K562 (cell line): ENCODE results near the gene STK11. TPM values are rescaled to one million over a fixed set of nuclear protein-coding genes. Genes with fewer than 3 reads are reported as not detected.

ENCODE experiments used
- ADNP ChIP-seq: fragments of 200-800 bp; sonication (Bioruptor generic); IDR thresholded peaks from 2 replicates; pipeline ENCODE4 v1.6.1; 2016; ENCODE audit warnings: missing genetic modification characterization, missing compliant biosample characterization
- CTCF ChIP-seq, 3 experiments: IDR thresholded peaks in 2 of 3; conservative IDR thresholded peaks in 1 of 3; 2 replicates each; pipeline ENCODE4 v1.5.1; 2011 to 2012; ENCODE audit warnings: low read length in 3 of 3, mild to moderate bottlenecking in 3 of 3, control low read depth in 2 of 3, improper control_type of control experiment in 1 of 3, inconsistent platforms in 1 of 3, low read depth in 1 of 3, mixed read lengths in 1 of 3, moderate library complexity in 1 of 3; ENCODE audit not compliant: insufficient read depth in 2 of 3
- EWSR1 ChIP-seq: fragments of 450-650 bp; IDR thresholded peaks from 2 replicates; pipeline ENCODE4 v1.6.1; 2018; ENCODE audit warnings: borderline replicate concordance, mild to moderate bottlenecking, low read depth, moderate library complexity; ENCODE audit not compliant: partially characterized antibody
- FIP1L1 ChIP-seq: fragments of 200-400 bp; formaldehyde crosslinking; IDR thresholded peaks from 2 replicates; pipeline ENCODE4 v1.6.1; 2018; ENCODE audit warnings: mild to moderate bottlenecking, low read depth, low read length; ENCODE audit not compliant: poor library complexity, severe bottlenecking
- KLF1 ChIP-seq: fragments of 450-650 bp; IDR thresholded peaks from 2 replicates; pipeline ENCODE4 v1.6.1; 2016; ENCODE audit warnings: missing genetic modification characterization, missing compliant biosample characterization
- MBD2 ChIP-seq: sonication (generic); IDR thresholded peaks from 2 replicates; pipeline ENCODE4 v1.6.1; 2016; ENCODE audit warnings: low read depth, borderline replicate concordance
- NFATC3 ChIP-seq: fragments of 450-650 bp; IDR thresholded peaks from 2 replicates; pipeline ENCODE4 v1.6.1; 2017; ENCODE audit warnings: mild to moderate bottlenecking
- POLR2AphosphoS5 ChIP-seq: IDR thresholded peaks from 2 replicates; pipeline ENCODE4 v1.6.1; 2011; ENCODE audit warnings: mild to moderate bottlenecking, low read depth, low read length, moderate library complexity; ENCODE audit not compliant: control insufficient read depth, insufficient read depth
- RAD21 ChIP-seq, 2 experiments: fragments of 250-450 bp in 1 of 2; fragments of 450-650 bp in 1 of 2; sonication (Bioruptor Pico) in 1 of 2; formaldehyde crosslinking in 1 of 2; IDR thresholded peaks in 1 of 2; conservative IDR thresholded peaks in 1 of 2; 2 replicates each; pipeline versions ENCODE4 v1.4.0 to v1.8.0; 2020 to 2022; ENCODE audit warnings: mild to moderate bottlenecking in 2 of 2, moderate library complexity in 1 of 2
- RFX7 ChIP-seq: fragments of 250-450 bp; sonication (Bioruptor Pico); IDR thresholded peaks from 2 replicates; pipeline ENCODE4 v1.5.1; 2021; ENCODE audit warnings: mild to moderate bottlenecking
- SIN3A ChIP-seq, 2 experiments: fragments of 150-350 bp in 1 of 2; IDR thresholded peaks; 2 replicates each; pipeline ENCODE4 v1.6.1; 2011 to 2016; ENCODE audit warnings: borderline replicate concordance in 2 of 2, low read depth in 2 of 2, low read length in 2 of 2, mild to moderate bottlenecking in 2 of 2, moderate library complexity in 2 of 2; ENCODE audit not compliant: control insufficient read depth in 1 of 2
- SIRT6 ChIP-seq: IDR thresholded peaks from one replicate; pipeline ENCODE4 v1.6.1; 2012; ENCODE audit warnings: low read depth, mild to moderate bottlenecking, control low read depth, inconsistent platforms, low read length, moderate library complexity
- SMARCC2 ChIP-seq: fragments of 450-650 bp; IDR thresholded peaks from 2 replicates; pipeline ENCODE4 v1.6.1; 2017; ENCODE audit warnings: antibody characterized with exemption, moderate library complexity, mild to moderate bottlenecking, low read depth
- TCF7 ChIP-seq: sonication (generic); IDR thresholded peaks from 2 replicates; pipeline ENCODE4 v1.6.1; 2016; ENCODE audit warnings: antibody characterized with exemption, borderline replicate concordance
- TEAD1 ChIP-seq, 2 experiments: fragments of 450-650 bp in 1 of 2; sonication (generic) in 1 of 2; formaldehyde crosslinking; IDR thresholded peaks; 2 replicates each; pipeline versions ENCODE4 v1.4.0 to v1.8.0; 2020 to 2022; ENCODE audit warnings: mild to moderate bottlenecking in 2 of 2, missing genetic modification reagents in 1 of 2
- ZNF140 ChIP-seq: fragments of 250-450 bp; sonication (Bioruptor Pico); IDR thresholded peaks from 2 replicates; pipeline ENCODE4 v1.8.0; 2021; ENCODE audit warnings: moderate library complexity, mild to moderate bottlenecking, inconsistent platforms
- ZNF146 ChIP-seq: IDR thresholded peaks from one replicate; pipeline ENCODE4 v1.6.1; 2018; ENCODE audit warnings: missing compliant biosample characterization; ENCODE audit not compliant: unreplicated experiment
- ZNF174 ChIP-seq: fragments of 250-450 bp; sonication (Bioruptor Pico); IDR thresholded peaks from 2 replicates; pipeline ENCODE4 v1.4.0; 2020; ENCODE audit warnings: mild to moderate bottlenecking
- ZNF444 ChIP-seq: fragments of 250-450 bp; sonication (Bioruptor Pico); IDR thresholded peaks from 2 replicates; pipeline ENCODE4 v1.4.0; 2020; ENCODE audit warnings: mild to moderate bottlenecking, moderate library complexity
- ZNF79 ChIP-seq: fragments of 250-450 bp; sonication (Bioruptor Pico); IDR thresholded peaks from 2 replicates; pipeline ENCODE4 v1.4.0; 2020; ENCODE audit warnings: low read depth, mild to moderate bottlenecking, moderate library complexity
- polyA plus RNA-seq, 8 experiments: library from polyadenylated mRNA; depleted of rRNA in 4 of 8; stranded (reverse) in 5 of 8; unstranded in 3 of 8; fragments of >200 nt; fragmentation: Nextera tagmentation in 2 of 8; fragmentation: Illumina TruSeq in 1 of 8; extraction: Ambion mirVana in 2 of 8; extraction: Trizol in 1 of 8; gene quantifications; 2 replicates each; pipeline versions ENCODE4 v1.2.1 to v1.2.3, GENCODE V29; 2011 to 2014; ENCODE audit warnings: inconsistent platforms in 1 of 8, missing spikeins in 1 of 8
- total RNA-seq, 7 experiments: library from RNA; depleted of rRNA in 6 of 7; stranded (reverse); fragments of >200 nt in 6 of 7; fragmentation: Illumina TruSeq in 2 of 7; extraction: Trizol in 2 of 7; gene quantifications; 2 replicates each; pipeline versions ENCODE4 v1.2.1 to v1.2.3, GENCODE V29; 2011 to 2021; ENCODE audit warnings: low replicate concordance in 1 of 7
- TF ChIP-seq, protein P1 (sequence below): fragments of 450-650 bp; IDR thresholded peaks from 2 replicates; pipeline ENCODE4 v1.6.1; 2016
- TF ChIP-seq, protein P2 (sequence below): sonication (generic); formaldehyde crosslinking; IDR thresholded peaks from 2 replicates; pipeline ENCODE4 v1.8.0; 2022; ENCODE audit warnings: missing genetic modification reagents, mild to moderate bottlenecking, moderate library complexity, borderline replicate concordance
- TF ChIP-seq, protein P3 (sequence below): fragments of 250-450 bp; sonication (Bioruptor Pico); IDR thresholded peaks from 2 replicates; pipeline ENCODE4 v1.4.0; 2020; ENCODE audit warnings: mild to moderate bottlenecking, moderate library complexity

Gene STK11
- total and polyA plus RNA-seq, 9 of the 15 experiments (the other 6 are each of a cell fraction or from before 2014, with no cell fraction given) = 0.15 to 96.5 (median 31.7) TPM

DNA sequence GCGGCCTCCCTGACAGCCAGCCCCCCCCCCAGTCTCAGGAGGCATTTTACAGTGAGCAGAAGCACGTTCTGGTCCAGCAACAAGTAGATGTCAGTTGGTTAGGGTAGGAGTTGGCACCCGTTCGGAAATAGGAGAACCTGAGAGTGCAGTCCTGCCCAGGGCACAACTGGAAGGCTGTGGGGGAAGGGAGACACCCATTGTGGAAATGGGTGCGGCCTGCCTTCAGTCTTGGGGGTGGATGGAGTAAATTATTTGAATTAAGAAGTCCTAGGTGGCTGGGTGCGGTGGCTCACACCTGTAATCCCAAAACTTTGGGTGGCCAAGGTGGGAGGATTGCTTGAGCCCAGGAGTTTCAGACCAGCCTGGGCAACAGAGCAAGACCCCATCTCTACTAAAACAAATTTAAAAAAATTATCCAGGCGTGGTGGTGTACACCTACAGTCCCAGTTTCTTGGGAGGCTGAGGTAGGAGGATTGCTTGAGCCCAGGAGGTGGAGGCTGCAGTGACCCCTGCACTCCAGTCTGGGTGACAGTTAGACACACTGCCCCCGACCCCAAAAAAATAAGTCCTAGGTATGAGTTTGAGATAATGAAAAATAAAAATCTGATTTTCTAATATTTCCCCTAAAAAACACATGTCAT is 64.8 kb downstream of the STK11 start (continued):
- TF ChIP-seq, protein P1, sequence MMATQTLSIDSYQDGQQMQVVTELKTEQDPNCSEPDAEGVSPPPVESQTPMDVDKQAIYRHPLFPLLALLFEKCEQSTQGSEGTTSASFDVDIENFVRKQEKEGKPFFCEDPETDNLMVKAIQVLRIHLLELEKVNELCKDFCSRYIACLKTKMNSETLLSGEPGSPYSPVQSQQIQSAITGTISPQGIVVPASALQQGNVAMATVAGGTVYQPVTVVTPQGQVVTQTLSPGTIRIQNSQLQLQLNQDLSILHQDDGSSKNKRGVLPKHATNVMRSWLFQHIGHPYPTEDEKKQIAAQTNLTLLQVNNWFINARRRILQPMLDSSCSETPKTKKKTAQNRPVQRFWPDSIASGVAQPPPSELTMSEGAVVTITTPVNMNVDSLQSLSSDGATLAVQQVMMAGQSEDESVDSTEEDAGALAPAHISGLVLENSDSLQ = 0 out of 2 replicates have a peak, but pooled peaks have one; percentile 4
- TF ChIP-seq, protein P2, sequence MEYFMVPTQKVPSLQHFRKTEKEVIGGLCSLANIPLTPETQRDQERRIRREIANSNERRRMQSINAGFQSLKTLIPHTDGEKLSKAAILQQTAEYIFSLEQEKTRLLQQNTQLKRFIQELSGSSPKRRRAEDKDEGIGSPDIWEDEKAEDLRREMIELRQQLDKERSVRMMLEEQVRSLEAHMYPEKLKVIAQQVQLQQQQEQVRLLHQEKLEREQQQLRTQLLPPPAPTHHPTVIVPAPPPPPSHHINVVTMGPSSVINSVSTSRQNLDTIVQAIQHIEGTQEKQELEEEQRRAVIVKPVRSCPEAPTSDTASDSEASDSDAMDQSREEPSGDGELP (CRISPR knock-in tag) = peak; percentile 63; the same call in 1 of the 2 replicates
- TF ChIP-seq, protein P3, sequence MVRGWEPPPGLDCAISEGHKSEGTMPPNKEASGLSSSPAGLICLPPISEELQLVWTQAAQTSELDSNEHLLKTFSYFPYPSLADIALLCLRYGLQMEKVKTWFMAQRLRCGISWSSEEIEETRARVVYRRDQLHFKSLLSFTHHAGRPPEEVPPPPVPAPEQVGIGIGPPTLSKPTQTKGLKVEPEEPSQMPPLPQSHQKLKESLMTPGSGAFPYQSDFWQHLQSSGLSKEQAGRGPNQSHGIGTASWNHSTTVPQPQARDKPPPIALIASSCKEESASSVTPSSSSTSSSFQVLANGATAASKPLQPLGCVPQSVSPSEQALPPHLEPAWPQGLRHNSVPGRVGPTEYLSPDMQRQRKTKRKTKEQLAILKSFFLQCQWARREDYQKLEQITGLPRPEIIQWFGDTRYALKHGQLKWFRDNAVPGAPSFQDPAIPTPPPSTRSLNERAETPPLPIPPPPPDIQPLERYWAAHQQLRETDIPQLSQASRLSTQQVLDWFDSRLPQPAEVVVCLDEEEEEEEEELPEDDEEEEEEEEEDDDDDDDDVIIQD (CRISPR knock-in tag) = no peak
- no peak for TF ChIP-seq ZNF174
- no peak for TF ChIP-seq ZNF79 (CRISPR knock-in tag)
- TF ChIP-seq FIP1L1 = no peak
- no peak for TF ChIP-seq SIN3A (IDR thresholded peaks at IDR 0.05; ENCODE audit: borderline replicate concordance in 2 of 2, control insufficient read depth in 1 of 2, low read depth in 2 of 2, low read length in 2 of 2)
- no peak for TF ChIP-seq ADNP (tag)
- TF ChIP-seq NFATC3 = no peak
- TF ChIP-seq TEAD1 (CRISPR knock-in tag; IDR thresholded peaks at IDR 0.05) = no peak
- no peak for TF ChIP-seq ZNF146
- no peak for TF ChIP-seq MBD2
- TF ChIP-seq RAD21 (CRISPR knock-in tag; conservative IDR thresholded peaks at IDR 0.05 in 1 of 2, IDR thresholded peaks at IDR 0.05 in 1 of 2) = no peak
- no peak for TF ChIP-seq POLR2AphosphoS5
- TF ChIP-seq ZNF444 (CRISPR knock-in tag) = 0 out of 2 replicates have a peak, but pooled peaks have one; percentile 33
- TF ChIP-seq TCF7 = no peak
- TF ChIP-seq KLF1 = no peak
- TF ChIP-seq EWSR1 = no peak
- TF ChIP-seq CTCF (IDR thresholded peaks at IDR 0.05 in 2 of 3, conservative IDR thresholded peaks at IDR 0.05 in 1 of 3; ENCODE audit: insufficient read depth in 2 of 3, low read depth in 1 of 3, low read length in 3 of 3) = no peak
- no peak for TF ChIP-seq SIRT6
- no peak for TF ChIP-seq SMARCC2
- no peak for TF ChIP-seq RFX7
- TF ChIP-seq ZNF140 (CRISPR knock-in tag) = no peak
